HEK293 (cell line): ENCODE measurements around the gene TOR2A.

Experiments used
- HIC1 ChIP-seq: fragments of 450-650 bp; formaldehyde crosslinking; IDR thresholded peaks from 2 replicates; pipeline ENCODE4 v1.5.1; 2016; ENCODE audit warnings: missing biosample characterization, missing genetic modification characterization
- ZBTB21 ChIP-seq: fragments of 450-650 bp; formaldehyde crosslinking; IDR thresholded peaks from 2 replicates; pipeline ENCODE4 v1.5.1; 2017; ENCODE audit warnings: missing biosample characterization, missing genetic modification characterization
- ZNF423 ChIP-seq: fragments of 450-650 bp; formaldehyde crosslinking; IDR thresholded peaks from 2 replicates; pipeline ENCODE4 v1.5.1; 2016; ENCODE audit warnings: missing biosample characterization, missing genetic modification characterization
- ZNF660 ChIP-seq: fragments of 450-650 bp; IDR thresholded peaks from 2 replicates; pipeline ENCODE4 v1.5.1; 2018; ENCODE audit warnings: missing biosample characterization, mild to moderate bottlenecking, missing genetic modification characterization

- TF ChIP-seq ZNF660 (tag by site-specific recombination) (no peak), ZBTB21 (no peak), ZNF423 (tag by site-specific recombination) (no peak), HIC1 (tag by site-specific recombination) (no peak)
These were observed 26.0 kb downstream of the TOR2A start for GRCh38 chr9:127708952-127709587.
